ENCODE measurements around the gene PIK3R4.

Gene PIK3R4

DNA sequence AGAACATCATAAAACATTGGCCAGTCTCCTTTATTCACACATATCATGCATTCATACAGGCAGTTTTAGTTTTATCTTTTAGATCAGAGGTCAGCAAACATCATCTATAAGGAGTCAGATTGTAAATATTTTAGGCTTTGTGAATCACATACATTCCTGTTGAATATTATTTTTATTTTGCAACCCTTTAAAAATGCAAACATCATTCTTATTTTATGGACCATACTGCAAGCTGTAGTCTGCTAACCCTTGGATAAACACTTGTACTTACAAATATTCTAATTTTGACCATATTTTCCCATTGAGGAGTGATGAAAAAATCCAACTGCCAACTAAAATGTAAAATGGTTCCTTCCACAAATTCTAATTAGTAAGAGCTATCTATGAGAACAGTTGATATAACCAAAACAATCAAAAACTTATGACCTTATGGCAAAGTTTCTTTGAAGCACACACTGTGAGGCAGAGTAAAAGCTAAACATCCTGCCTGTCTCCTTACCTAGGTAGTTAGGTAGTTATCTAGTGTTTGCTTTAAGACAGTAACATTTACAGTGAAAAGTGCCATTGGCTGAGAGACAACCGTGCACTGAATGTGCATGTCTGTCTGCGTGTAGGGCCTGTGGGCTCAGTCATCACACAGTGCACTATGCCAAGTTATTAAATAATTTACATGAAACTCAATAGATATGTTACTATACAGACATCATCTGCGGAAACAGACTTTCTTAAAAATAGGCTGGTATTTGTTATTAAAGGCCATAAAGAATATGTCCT is 57.7 kb downstream of the PIK3R4 start:
- DNase-seq (ENCODE audit: low spot score): no peak

GRCh38 chr3:130688015-130688688 is 58.5 kb downstream of the PIK3R4 start:
- DNase-seq (ENCODE audit: low spot score): no peak

- DNase-seq (ENCODE audit: low spot score): no peak
Measured at GRCh38 chr3:130687327-130687726, 59.3 kb downstream of the PIK3R4 start.

DNA sequence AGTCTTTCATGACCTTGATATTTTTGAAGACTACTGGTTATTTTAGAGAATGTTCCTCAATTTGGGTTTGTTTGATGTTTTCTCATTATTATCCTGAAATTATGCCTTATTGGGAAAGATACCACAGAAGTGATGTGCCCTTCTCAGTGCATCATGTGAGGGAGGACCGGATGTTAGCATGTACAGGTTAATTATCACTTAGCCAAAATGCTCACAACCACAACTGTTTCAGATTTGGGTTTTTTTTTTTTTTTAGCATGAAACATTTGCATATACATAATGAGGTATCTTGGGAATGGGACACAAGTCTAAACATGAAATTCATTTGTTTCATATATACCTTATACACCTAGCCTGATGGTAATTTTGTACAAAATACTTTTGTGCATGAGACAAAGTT is 59.8 kb downstream of the PIK3R4 start:
- DNase-seq (ENCODE audit: low spot score): no peak

- DNase-seq (ENCODE audit: low spot score): no peak
Measured at GRCh38 chr3:130682131-130682530, 64.5 kb downstream of the PIK3R4 start.

- no peak for DNase-seq (ENCODE audit: low spot score)
Measured at GRCh38 chr3:130679218-130679617, 67.4 kb downstream of the PIK3R4 start.

DNA sequence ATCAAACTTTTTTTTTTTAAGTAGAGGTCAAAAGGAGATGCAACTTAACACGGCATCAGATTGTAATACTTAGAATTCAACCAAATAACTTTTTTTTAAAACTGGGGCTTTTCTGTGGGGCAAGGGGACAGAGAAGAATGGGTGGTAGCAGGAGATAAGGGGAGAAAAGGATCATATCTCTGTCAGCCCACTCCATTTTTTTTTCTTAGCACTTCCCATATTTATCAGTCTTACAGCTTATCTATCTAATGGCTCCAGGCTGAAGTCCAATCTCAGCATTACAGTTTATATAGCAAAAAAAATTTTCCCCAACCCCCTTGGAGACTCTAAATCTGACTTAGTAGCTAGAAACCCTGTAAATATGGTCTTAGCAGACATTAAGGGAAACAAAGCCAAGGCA is 69.3 kb downstream of the PIK3R4 start:
- DNase-seq (ENCODE audit: low spot score): no peak

GRCh38 chr3:130671545-130672312 is 74.9 kb downstream of the PIK3R4 start:
- DNase-seq (ENCODE audit: low spot score): no peak

GRCh38 chr3:130669740-130670139 is 76.9 kb downstream of the PIK3R4 start:
- no peak for DNase-seq (ENCODE audit: low spot score)

GRCh38 chr3:130663092-130663491 is 83.5 kb downstream of the PIK3R4 start:
- DNase-seq (ENCODE audit: low spot score): no peak

GRCh38 chr3:130662501-130662996 is 84.1 kb downstream of the PIK3R4 start:
- no peak for DNase-seq (ENCODE audit: low spot score)

GRCh38 chr3:130661140-130661891 is 85.3 kb downstream of the PIK3R4 start:
- no peak for DNase-seq (ENCODE audit: low spot score)

DNA sequence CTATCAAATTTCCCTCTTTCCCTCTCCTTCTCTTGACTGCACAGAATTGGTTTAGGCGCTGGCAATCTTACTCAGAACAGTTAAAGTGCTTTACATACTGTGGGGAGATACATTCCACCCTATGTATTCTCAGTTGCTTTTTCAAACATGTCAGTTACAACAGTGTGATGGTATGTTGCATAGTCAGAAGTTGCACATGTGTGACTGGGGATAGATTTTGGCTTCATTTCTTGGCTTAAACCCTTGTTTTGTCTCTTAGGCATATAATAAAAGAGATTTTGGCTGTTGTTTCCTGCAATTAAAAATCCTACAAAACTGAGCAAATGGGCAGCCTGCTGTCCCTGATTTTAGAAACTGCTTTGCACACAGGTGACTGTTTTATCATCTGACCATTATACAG is 86.7 kb downstream of the PIK3R4 start:
- DNase-seq (ENCODE audit: low spot score): no peak

DNA sequence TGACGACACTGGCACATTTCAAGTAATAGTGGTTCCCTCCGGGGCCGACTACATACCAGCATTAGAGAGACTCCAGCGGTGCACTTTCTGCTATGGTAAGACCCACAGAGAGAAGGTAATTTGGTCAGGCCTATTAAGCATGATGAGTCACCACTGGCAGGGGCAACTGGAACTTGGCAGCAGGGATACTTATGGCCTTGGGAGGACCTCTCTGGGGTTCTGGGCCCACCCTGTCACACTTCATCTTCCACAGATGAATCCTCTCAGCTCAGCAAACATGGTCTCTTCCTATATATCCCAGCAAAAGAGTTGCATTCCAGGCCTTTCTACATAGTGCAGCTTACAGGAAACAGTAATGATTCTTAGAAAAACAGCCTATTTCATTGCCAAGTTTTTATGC is 88.0 kb downstream of the PIK3R4 start:
- no peak for DNase-seq (ENCODE audit: low spot score)

GRCh38 chr3:130656627-130657026 is 90.0 kb downstream of the PIK3R4 start:
- DNase-seq (ENCODE audit: low spot score): no peak

GRCh38 chr3:130654921-130655320 is 91.7 kb downstream of the PIK3R4 start:
- no peak for DNase-seq (ENCODE audit: low spot score)

DNA sequence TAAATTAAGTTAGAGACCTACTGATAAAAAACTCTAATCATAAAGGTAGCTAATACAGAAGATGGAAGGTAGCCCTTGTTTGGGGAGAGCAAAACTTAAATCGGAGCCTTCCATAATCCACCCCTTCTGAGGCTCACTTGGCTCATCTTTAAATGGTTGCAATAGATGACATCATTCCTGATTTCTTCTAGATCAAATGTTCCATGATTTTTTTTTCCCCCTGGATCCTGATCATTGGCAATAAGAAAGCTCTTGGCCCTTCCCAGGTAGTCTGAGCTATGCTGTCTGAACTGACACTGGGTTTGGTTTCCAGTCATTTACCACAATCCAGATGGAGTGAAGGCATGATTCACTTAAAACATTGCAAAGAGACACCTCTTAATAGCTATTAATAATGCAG is 92.5 kb downstream of the PIK3R4 start:
- DNase-seq (ENCODE audit: low spot score): no peak

- DNase-seq (ENCODE audit: low spot score): no peak
Measured at GRCh38 chr3:130649061-130649654, 97.5 kb downstream of the PIK3R4 start.

DNA sequence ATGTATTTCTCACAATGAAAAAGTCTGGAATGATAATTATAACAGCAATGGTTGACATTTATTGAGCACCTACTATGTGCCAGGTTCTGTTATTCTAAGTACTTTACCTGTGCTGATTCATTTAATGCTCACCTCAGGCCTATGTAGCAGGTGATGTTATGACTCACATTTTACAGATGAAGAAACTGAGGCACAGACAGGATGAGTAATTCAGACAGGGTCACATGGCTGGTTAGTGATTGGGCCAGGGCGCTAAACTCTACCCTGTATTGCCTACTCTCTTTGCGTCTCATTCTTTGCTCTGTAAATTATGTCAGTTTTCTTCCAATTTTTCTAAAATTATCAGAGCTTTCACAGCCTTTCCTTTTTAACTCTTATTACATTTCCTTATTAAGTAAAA is 98.3 kb downstream of the PIK3R4 start:
- no peak for DNase-seq (ENCODE audit: low spot score)

GRCh38 chr3:130645261-130645660 is 101.4 kb downstream of the PIK3R4 start:
- no peak for DNase-seq (ENCODE audit: low spot score)

- no peak for DNase-seq (ENCODE audit: low spot score)
Measured at GRCh38 chr3:130644628-130645253, 101.9 kb downstream of the PIK3R4 start.
